GM21737 (cell line): ENCODE measurements around the gene ZMIZ1.

Source experiments
- ATAC-seq: cut with Tn5 transposase; IDR thresholded peaks from one replicate; pipeline ENCODE4 v1.9.1; 2021; ENCODE audit warnings: mild to moderate bottlenecking, moderate library complexity; ENCODE audit not compliant: unreplicated experiment

The ZMIZ1 gene

GRCh38 chr10:79347894-79348639 is 279.3 kb downstream of the ZMIZ1 start:
- peak; percentile 71 for ATAC-seq

- no peak for ATAC-seq
Measured at GRCh38 chr10:79348640-79348988, 279.8 kb downstream of the ZMIZ1 start.

GRCh38 chr10:79349072-79349491 is 280.3 kb downstream of the ZMIZ1 start:
- no peak for ATAC-seq

GRCh38 chr10:79349766-79350406 is 281.1 kb downstream of the ZMIZ1 start:
- ATAC-seq, result no peak

GRCh38 chr10:79350407-79351154 is 281.8 kb downstream of the ZMIZ1 start:
- ATAC-seq, result no peak

GRCh38 chr10:79351332-79351731 is 282.6 kb downstream of the ZMIZ1 start:
- no peak for ATAC-seq

GRCh38 chr10:79352035-79352877 is 283.5 kb downstream of the ZMIZ1 start:
- ATAC-seq, result no peak

- ATAC-seq, result no peak
Measured at GRCh38 chr10:79353000-79353406, 284.2 kb downstream of the ZMIZ1 start.

- no peak for ATAC-seq
Measured at GRCh38 chr10:79353726-79354125, 285.0 kb downstream of the ZMIZ1 start.

- no peak for ATAC-seq
Measured at GRCh38 chr10:79354141-79354540, 285.4 kb downstream of the ZMIZ1 start.

- ATAC-seq, result no peak
Measured at GRCh38 chr10:79354615-79355014, 285.8 kb downstream of the ZMIZ1 start.

GRCh38 chr10:79355420-79356017 is 286.8 kb downstream of the ZMIZ1 start:
- ATAC-seq, result no peak

GRCh38 chr10:79356104-79356503 is 287.3 kb downstream of the ZMIZ1 start:
- ATAC-seq, result no peak

GRCh38 chr10:79357180-79357579 is 288.4 kb downstream of the ZMIZ1 start:
- ATAC-seq, result no peak

GRCh38 chr10:79358811-79359210 is 290.0 kb downstream of the ZMIZ1 start:
- no peak for ATAC-seq

GRCh38 chr10:79359816-79360498 is 291.2 kb downstream of the ZMIZ1 start:
- ATAC-seq, result no peak

- no peak for ATAC-seq
Measured at GRCh38 chr10:79360499-79361342, 292.0 kb downstream of the ZMIZ1 start.

GRCh38 chr10:79361726-79362397 is 293.1 kb downstream of the ZMIZ1 start:
- ATAC-seq, result no peak
